Fibroblast of the aortic adventitia (primary cell): Measurements from ENCODE around the gene TNFRSF21. TPM values are rescaled to one million over a fixed set of nuclear protein-coding genes. Genes with fewer than 3 reads are reported as not detected.

Experiments used
- DNase-seq: peaks from one replicate; pipeline ENCODE4 v3.0.0-alpha.2; 2010; ENCODE audit warnings: low read depth
- H3K4me3 ChIP-seq: 2 replicates; pipeline ENCODE4 v1.5.1; 2011; ENCODE audit warnings: low read depth, mild to moderate bottlenecking, control low read depth, low read length, moderate library complexity
- CTCF ChIP-seq: IDR thresholded peaks from 2 replicates; pipeline ENCODE4 v1.5.1; 2011; ENCODE audit warnings: mild to moderate bottlenecking, low read length, control low read depth, inconsistent platforms; ENCODE audit not compliant: insufficient read depth
- total RNA-seq: library from RNA; depleted of rRNA; stranded (reverse); fragments of >200 nt; gene quantifications from 2 replicates; pipeline ENCODE4 v1.2.3, GENCODE V29; 2012; ENCODE audit warnings: low replicate concordance

TNFRSF21 gene
- total RNA-seq, 1 donor, result 17.7 TPM

GRCh38 chr6:47200536-47201334 lies 109.0 kb downstream of the TNFRSF21 start:
- no peak overlapping the region for H3K4me3 ChIP-seq
- TF ChIP-seq CTCF, result no peak
- DNase-seq, result no peak

- DNase-seq, result no peak
- H3K4me3 ChIP-seq, result peak overlapping the region; percentile 43
- TF ChIP-seq CTCF, result no peak
Observed at GRCh38 chr6:47197682-47198640, 111.7 kb downstream of the TNFRSF21 start.

GRCh38 chr6:47196113-47196512 lies 113.6 kb downstream of the TNFRSF21 start:
- DNase-seq, result no peak
- no peak for TF ChIP-seq CTCF
- H3K4me3 ChIP-seq, result no peak overlapping the region

GRCh38 chr6:47195011-47195650 lies 114.6 kb downstream of the TNFRSF21 start:
- no peak for TF ChIP-seq CTCF
- H3K4me3 ChIP-seq, result no peak overlapping the region
- DNase-seq, result peak; percentile 53

- peak; percentile 74 for DNase-seq
- no peak for TF ChIP-seq CTCF
- H3K4me3 ChIP-seq, result no peak overlapping the region
Observed at GRCh38 chr6:47188588-47189021, 121.1 kb downstream of the TNFRSF21 start.

GRCh38 chr6:47187893-47188587 lies 121.7 kb downstream of the TNFRSF21 start:
- TF ChIP-seq CTCF, result no peak
- no peak overlapping the region for H3K4me3 ChIP-seq
- DNase-seq, result peak; percentile 70
